Neural progenitor cell (in vitro differentiated cells): Measurements from ENCODE around the gene PRRC2C.

Experiments used
- CTCF ChIP-seq: fragments of 200-600 bp; sonication (generic); IDR thresholded peaks from 2 replicates; pipeline ENCODE4 v1.5.1; 2017; ENCODE audit warnings: antibody characterized with exemption, mild to moderate bottlenecking
- EZH2 ChIP-seq: fragments of 200-600 bp; sonication (generic); IDR thresholded peaks from 2 replicates; pipeline ENCODE4 v1.6.1; 2017; ENCODE audit warnings: antibody characterized with exemption, mild to moderate bottlenecking, moderate library complexity
- EZH2phosphoT487 ChIP-seq: fragments of 200-600 bp; sonication (generic); IDR thresholded peaks from 2 replicates; pipeline ENCODE4 v1.6.1; 2017; ENCODE audit warnings: antibody characterized with exemption

GRCh38 chr1:171515741-171516140 lies 30.4 kb downstream of the PRRC2C start:
- TF ChIP-seq CTCF: no peak
- no peak for TF ChIP-seq EZH2phosphoT487
- no peak for TF ChIP-seq EZH2
